HCT116 (cell line): ENCODE results near the gene DNLZ. TPM values are rescaled to one million over a fixed set of nuclear protein-coding genes. Genes with fewer than 3 reads are reported as not detected.

ENCODE experiments used
- ATAC-seq: fragments of 200-7000 bp; cut with Tn5 transposase; 2 replicates; pipeline ENCODE4 v1.9.1; 2020; ENCODE audit warnings: mild to moderate bottlenecking, moderate library complexity
- BruUV-seq: library from RNA; stranded (reverse); fragments of 400-500 nt; replicated peaks from 2 replicates; lab custom pipeline; 2021; lab: Mats Ljungman, UMichigan
- CTCF ChIA-PET: fragments of 300-600 bp; sonication (Branson Sonifier 250); formaldehyde crosslinking; loops from one replicate; lab custom pipeline; 2021; ENCODE audit warnings: antibody characterized with exemption; lab: Charles Lee
- POLR2A ChIA-PET: fragments of 300-600, 350-600 bp; sonication (Branson Sonifier 250); formaldehyde crosslinking; loops from one replicate; lab custom pipeline; 2021; ENCODE audit warnings: antibody characterized with exemption; lab: Charles Lee
- RAD21 ChIA-PET, 2 experiments: fragments of 300-600 bp; sonication (Branson Sonifier 250); formaldehyde crosslinking; loops; one replicate each; lab custom pipeline; 2023; ENCODE audit warnings: low total read pairs in 2 of 2; ENCODE audit not compliant: uncharacterized antibody in 2 of 2, unreplicated experiment in 2 of 2, low non-redundant PET in 1 of 2; lab: Charles Lee
- DNase-seq: peaks from one replicate; pipeline ENCODE4 v3.0.0-alpha.2; 2010; ENCODE audit warnings: low read depth, low spot score
- H2AFZ ChIP-seq: fragments of 200-600 bp; shearing (Covaris generic), sonication (generic); 2 replicates; pipeline ENCODE4 v1.6.1; 2017; ENCODE audit warnings: low read depth, mixed run types, mixed read lengths, antibody characterized with exemption, low read length; ENCODE audit not compliant: poor library complexity, severe bottlenecking
- H3K27ac ChIP-seq: 2 replicates; pipeline ENCODE4 v1.5.1; 2012; ENCODE audit warnings: low read depth, low read length
- H3K27me3 ChIP-seq: fragments of 200-600 bp; sonication (generic); 2 replicates; pipeline ENCODE4 v1.6.1; 2016; ENCODE audit warnings: mixed run types, low read length, mixed read lengths; ENCODE audit not compliant: insufficient read depth
- H3K36me3 ChIP-seq, 2 experiments: fragments of 200-500 bp in 1 of 2; fragments of 200-600 bp in 1 of 2; sonication (Bioruptor generic) in 1 of 2; sonication (generic) in 1 of 2; 2 replicates each; pipeline versions ENCODE4 v1.5.1 to v1.6.1; 2014 to 2016; ENCODE audit warnings: low read length in 2 of 2, inconsistent platforms in 1 of 2, mixed read lengths in 1 of 2, mixed run types in 1 of 2; ENCODE audit not compliant: insufficient read depth in 2 of 2, control insufficient read depth in 1 of 2
- H3K4me1 ChIP-seq, 2 experiments: fragments of 200-600 bp in 1 of 2; sonication (generic) in 1 of 2; 2 replicates each; pipeline versions ENCODE4 v1.5.1 to v1.6.1; 2012 to 2017; ENCODE audit warnings: low read length in 2 of 2, inconsistent platforms in 1 of 2, mild to moderate bottlenecking in 1 of 2, mixed read lengths in 1 of 2, mixed run types in 1 of 2, moderate library complexity in 1 of 2; ENCODE audit not compliant: insufficient read depth in 2 of 2, control insufficient read depth in 1 of 2
- H3K4me2 ChIP-seq: fragments of 200-600 bp; sonication (generic); 2 replicates; pipeline ENCODE4 v1.6.1; 2017; ENCODE audit warnings: mixed run types, low read length, mixed read lengths
- H3K4me3 ChIP-seq, 2 experiments: fragments of 200-600 bp in 1 of 2; sonication (generic) in 1 of 2; replicated peaks in 1 of 2; 2 replicates each; pipeline ENCODE4 v1.5.1; 2011 to 2016; ENCODE audit warnings: low read length in 2 of 2, control low read depth in 1 of 2, low read depth in 1 of 2, mild to moderate bottlenecking in 1 of 2, mixed read lengths in 1 of 2, mixed run types in 1 of 2
- H3K79me2 ChIP-seq: fragments of 200-600 bp; sonication (generic); 2 replicates; pipeline ENCODE4 v1.6.1; 2017; ENCODE audit warnings: mild to moderate bottlenecking, mixed run types, low read length, moderate library complexity, mixed read lengths; ENCODE audit not compliant: insufficient read depth
- H3K9ac ChIP-seq: fragments of 200-600 bp; sonication (generic); 2 replicates; pipeline ENCODE4 v1.6.1; 2016; ENCODE audit warnings: low read length, mixed read lengths
- H3K9me2 ChIP-seq: fragments of 200-600 bp; sonication (generic), shearing (Covaris generic); 2 replicates; pipeline ENCODE4 v1.6.1; 2017; ENCODE audit warnings: mixed run types, mild to moderate bottlenecking, moderate library complexity; ENCODE audit not compliant: insufficient read depth
- H3K9me3 ChIP-seq, 2 experiments: fragments of 200-500 bp in 1 of 2; fragments of 200-600 bp in 1 of 2; sonication (Bioruptor generic) in 1 of 2; sonication (generic) in 1 of 2; 2 replicates each; pipeline ENCODE4 v1.6.1; 2014 to 2017; ENCODE audit warnings: low read length in 2 of 2, mixed read lengths in 2 of 2, inconsistent platforms in 1 of 2, low read depth in 1 of 2, mild to moderate bottlenecking in 1 of 2, mixed run types in 1 of 2, moderate library complexity in 1 of 2; ENCODE audit not compliant: control insufficient read depth in 1 of 2, insufficient read depth in 1 of 2
- H4K20me1 ChIP-seq: fragments of 200-600 bp; sonication (generic), shearing (Covaris generic); 2 replicates; pipeline ENCODE4 v1.6.1; 2017; ENCODE audit warnings: mixed run types, mild to moderate bottlenecking, moderate library complexity; ENCODE audit not compliant: insufficient read depth
- CEBPB ChIP-seq: IDR thresholded peaks from 2 replicates; pipeline ENCODE4 v1.6.1; 2012; ENCODE audit warnings: low read depth
- EGR1 ChIP-seq: IDR thresholded peaks from 2 replicates; pipeline ENCODE4 v1.6.1; 2012; ENCODE audit warnings: low read depth
- ELF1 ChIP-seq: IDR thresholded peaks from 2 replicates; pipeline ENCODE4 v1.6.1; 2012; ENCODE audit warnings: low read depth, borderline replicate concordance
- EZH2 ChIP-seq: fragments of 200-600 bp; sonication (generic); IDR thresholded peaks from 2 replicates; pipeline ENCODE4 v1.6.1; 2017; ENCODE audit warnings: antibody characterized with exemption, mixed run types
- EZH2phosphoT487 ChIP-seq: fragments of 200-600 bp; IDR thresholded peaks from 2 replicates; pipeline ENCODE4 v1.6.1; 2018; ENCODE audit warnings: antibody characterized with exemption, borderline replicate concordance
- JUND ChIP-seq: IDR thresholded peaks from 2 replicates; pipeline ENCODE4 v1.6.1; 2012
- POLR2A ChIP-seq: IDR thresholded peaks from 2 replicates; pipeline ENCODE4 v1.7.0; 2011; ENCODE audit warnings: borderline replicate concordance; ENCODE audit not compliant: insufficient read depth, insufficient read length; ENCODE audit errors: extremely low read depth
- POLR2AphosphoS5 ChIP-seq: IDR thresholded peaks from 2 replicates; pipeline ENCODE4 v1.6.1; 2011; ENCODE audit warnings: mild to moderate bottlenecking, low read depth, low read length, moderate library complexity
- RAD21 ChIP-seq: IDR thresholded peaks from 2 replicates; pipeline ENCODE4 v1.6.1; 2012; ENCODE audit warnings: low read depth, mild to moderate bottlenecking
- SIN3A ChIP-seq: IDR thresholded peaks from 2 replicates; pipeline ENCODE4 v1.6.1; 2012; ENCODE audit warnings: low read depth
- SP1 ChIP-seq: IDR thresholded peaks from 2 replicates; pipeline ENCODE4 v1.6.1; 2012; ENCODE audit warnings: low read depth
- ZFX ChIP-seq: fragments of 450-650 bp; IDR thresholded peaks from 2 replicates; pipeline ENCODE4 v1.6.1; 2017
- ZNF274 ChIP-seq: fragments of 200-500 bp; sonication (Bioruptor generic); IDR thresholded peaks from 2 replicates; pipeline ENCODE4 v1.6.1; 2014; ENCODE audit warnings: mild to moderate bottlenecking, low read depth, low read length, inconsistent platforms
- intact Hi-C: fragments of 100-400 bp; cut with micrococcal nuclease; formaldehyde crosslinking; loops from 2 replicates; pipeline ENCODE4 v1.10.0; 2022
- total RNA-seq: library from RNA; stranded (reverse); gene quantifications from one replicate; pipeline ENCODE4 v1.2.1, GENCODE V29; 2021; ENCODE audit not compliant: unreplicated experiment
- TF ChIP-seq, protein P1 (sequence below), 3 experiments: fragments of 200-600 bp in 1 of 3; sonication (generic) in 1 of 3; IDR thresholded peaks in 2 of 3; conservative IDR thresholded peaks in 1 of 3; 2 replicates each; pipeline ENCODE4 v1.5.1; 2012 to 2017; ENCODE audit warnings: low read depth in 2 of 3, low read length in 2 of 3, antibody characterized with exemption in 1 of 3, borderline replicate concordance in 1 of 3, control low read depth in 1 of 3, mild to moderate bottlenecking in 1 of 3, mixed read lengths in 1 of 3, mixed run types in 1 of 3, moderate library complexity in 1 of 3; ENCODE audit not compliant: insufficient read depth in 1 of 3
- TF ChIP-seq, protein P2 (sequence below): IDR thresholded peaks from 2 replicates; pipeline ENCODE4 v1.6.1; 2012; ENCODE audit warnings: low read depth

Gene DNLZ
- total RNA-seq, 1 experiment from 2014 or later: 21.9 TPM

DNA sequence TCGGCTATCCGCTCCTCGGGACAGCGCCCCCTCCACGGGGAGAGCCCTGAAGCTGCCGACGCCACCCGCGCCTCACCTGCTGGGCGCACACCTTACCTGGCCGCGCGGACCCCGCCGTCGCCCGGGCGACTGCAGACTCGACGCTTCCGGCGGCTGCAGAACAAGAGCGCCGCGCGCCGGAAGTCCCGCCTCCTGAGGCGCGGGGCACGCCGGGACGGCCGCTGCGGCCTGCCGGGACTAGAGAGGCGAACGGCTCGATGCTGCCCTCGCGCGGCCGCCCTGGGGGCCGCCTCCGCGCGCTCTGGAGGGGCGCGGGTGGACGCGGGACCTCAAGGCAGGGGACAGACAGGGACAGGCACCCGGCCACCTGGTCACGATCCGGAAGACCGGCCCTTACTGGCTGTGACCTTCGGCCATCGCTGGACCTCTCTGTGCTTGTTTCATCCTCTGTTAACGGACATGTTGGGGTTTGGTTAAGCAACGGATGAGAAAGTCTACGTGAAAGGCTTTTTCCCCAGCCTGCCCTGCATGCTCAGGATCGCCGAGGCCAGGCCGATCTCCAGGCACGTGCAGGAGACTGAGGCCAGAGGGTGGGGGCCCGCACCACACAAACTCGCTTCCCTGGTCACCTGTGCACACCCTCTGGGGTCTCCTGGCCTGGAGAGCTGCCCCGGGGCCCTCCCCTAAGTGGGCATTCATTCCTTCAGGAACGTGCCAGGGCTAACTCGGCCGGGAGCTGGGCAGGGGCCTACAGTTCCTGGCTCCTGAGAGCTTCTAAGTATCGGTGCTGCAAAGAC lies 36.7 kb upstream of the DNLZ start, which contains the start of gene SNAPC4 (continued):
- TF ChIP-seq, protein P1, sequence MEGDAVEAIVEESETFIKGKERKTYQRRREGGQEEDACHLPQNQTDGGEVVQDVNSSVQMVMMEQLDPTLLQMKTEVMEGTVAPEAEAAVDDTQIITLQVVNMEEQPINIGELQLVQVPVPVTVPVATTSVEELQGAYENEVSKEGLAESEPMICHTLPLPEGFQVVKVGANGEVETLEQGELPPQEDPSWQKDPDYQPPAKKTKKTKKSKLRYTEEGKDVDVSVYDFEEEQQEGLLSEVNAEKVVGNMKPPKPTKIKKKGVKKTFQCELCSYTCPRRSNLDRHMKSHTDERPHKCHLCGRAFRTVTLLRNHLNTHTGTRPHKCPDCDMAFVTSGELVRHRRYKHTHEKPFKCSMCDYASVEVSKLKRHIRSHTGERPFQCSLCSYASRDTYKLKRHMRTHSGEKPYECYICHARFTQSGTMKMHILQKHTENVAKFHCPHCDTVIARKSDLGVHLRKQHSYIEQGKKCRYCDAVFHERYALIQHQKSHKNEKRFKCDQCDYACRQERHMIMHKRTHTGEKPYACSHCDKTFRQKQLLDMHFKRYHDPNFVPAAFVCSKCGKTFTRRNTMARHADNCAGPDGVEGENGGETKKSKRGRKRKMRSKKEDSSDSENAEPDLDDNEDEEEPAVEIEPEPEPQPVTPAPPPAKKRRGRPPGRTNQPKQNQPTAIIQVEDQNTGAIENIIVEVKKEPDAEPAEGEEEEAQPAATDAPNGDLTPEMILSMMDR (IDR thresholded peaks at IDR 0.05 in 2 of 3, conservative IDR thresholded peaks at IDR 0.05 in 1 of 3; ENCODE audit: borderline replicate concordance in 1 of 3, insufficient read depth in 1 of 3, low read depth in 2 of 3, low read length in 2 of 3): peak; percentile 68 to 84 (median 82); a peak in 5 of 6 replicates
- TF ChIP-seq ZNF274 (no peak), SIN3A (peak; percentile 82), POLR2A (peak; percentile 85), EGR1 (no peak), CEBPB (no peak), POLR2AphosphoS5 (peak; percentile 92), EZH2phosphoT487 (no peak), EZH2 (no peak)

DNA sequence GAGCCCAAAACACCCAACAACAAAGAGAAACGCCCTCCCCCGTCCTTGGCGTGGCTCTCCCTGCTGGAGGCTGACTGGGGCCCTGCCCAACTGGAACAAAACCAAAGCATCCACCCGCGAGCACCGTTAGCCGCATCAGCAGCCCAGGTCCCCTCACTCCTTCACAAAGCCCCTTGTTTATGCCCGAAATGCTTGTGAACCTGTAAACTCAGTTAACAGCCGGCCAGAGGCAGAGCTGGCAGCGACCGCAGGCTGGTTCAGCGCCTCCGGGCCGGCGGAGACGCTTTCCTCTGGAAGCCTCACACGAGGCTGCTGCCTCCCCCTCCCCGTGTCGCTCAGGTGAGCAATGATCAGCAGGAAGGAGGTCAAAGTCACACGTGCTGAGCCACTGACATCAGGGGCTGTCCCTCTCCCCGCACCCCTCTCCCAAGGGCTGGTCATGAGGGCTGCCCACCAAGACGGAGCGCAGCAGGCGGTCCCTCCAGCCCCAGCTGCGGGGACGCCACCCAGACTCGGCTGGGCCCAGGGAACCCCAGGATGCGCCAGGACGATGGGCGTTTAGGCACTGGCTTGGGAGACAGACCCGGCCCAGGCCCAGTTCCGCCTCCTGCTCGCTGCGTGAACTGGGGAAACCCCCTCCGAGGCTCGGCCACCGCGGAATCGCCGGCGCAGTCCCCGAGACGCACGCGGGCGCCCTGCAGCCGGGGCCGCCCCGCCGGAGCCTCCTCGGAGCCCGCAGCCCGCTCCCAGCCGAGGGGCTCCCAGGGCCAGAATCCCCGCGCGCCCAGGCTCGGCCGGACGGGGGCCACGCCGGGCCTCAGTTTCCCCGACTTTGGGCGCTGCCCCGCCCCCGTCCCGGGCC lies 35.9 kb upstream of the DNLZ start:
- TF ChIP-seq RAD21 (no peak), CEBPB (no peak), ZFX (peak; percentile 66; the same call in 1 of the 2 replicates), EGR1 (no peak), JUND (no peak), SP1 (no peak), ELF1 (no peak)
- TF ChIP-seq, protein P2, sequence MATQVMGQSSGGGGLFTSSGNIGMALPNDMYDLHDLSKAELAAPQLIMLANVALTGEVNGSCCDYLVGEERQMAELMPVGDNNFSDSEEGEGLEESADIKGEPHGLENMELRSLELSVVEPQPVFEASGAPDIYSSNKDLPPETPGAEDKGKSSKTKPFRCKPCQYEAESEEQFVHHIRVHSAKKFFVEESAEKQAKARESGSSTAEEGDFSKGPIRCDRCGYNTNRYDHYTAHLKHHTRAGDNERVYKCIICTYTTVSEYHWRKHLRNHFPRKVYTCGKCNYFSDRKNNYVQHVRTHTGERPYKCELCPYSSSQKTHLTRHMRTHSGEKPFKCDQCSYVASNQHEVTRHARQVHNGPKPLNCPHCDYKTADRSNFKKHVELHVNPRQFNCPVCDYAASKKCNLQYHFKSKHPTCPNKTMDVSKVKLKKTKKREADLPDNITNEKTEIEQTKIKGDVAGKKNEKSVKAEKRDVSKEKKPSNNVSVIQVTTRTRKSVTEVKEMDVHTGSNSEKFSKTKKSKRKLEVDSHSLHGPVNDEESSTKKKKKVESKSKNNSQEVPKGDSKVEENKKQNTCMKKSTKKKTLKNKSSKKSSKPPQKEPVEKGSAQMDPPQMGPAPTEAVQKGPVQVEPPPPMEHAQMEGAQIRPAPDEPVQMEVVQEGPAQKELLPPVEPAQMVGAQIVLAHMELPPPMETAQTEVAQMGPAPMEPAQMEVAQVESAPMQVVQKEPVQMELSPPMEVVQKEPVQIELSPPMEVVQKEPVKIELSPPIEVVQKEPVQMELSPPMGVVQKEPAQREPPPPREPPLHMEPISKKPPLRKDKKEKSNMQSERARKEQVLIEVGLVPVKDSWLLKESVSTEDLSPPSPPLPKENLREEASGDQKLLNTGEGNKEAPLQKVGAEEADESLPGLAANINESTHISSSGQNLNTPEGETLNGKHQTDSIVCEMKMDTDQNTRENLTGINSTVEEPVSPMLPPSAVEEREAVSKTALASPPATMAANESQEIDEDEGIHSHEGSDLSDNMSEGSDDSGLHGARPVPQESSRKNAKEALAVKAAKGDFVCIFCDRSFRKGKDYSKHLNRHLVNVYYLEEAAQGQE: no peak
- TF ChIP-seq, all 23 proteins: peak for 1
- H3K27me3 ChIP-seq: no peaks in the 10 kb centered on the region
- ATAC-seq (peak; percentile 26), DNase-seq (no peak)
- intact Hi-C loops: loop anchor here (1.0 to 2.0 kb wide), 3 partner anchors 53 to 87 kb away; no protein-coding TSS in a partner anchor
- no peaks in the 10 kb centered on the region for H4K20me1 ChIP-seq
- no peak overlapping the region for H2AFZ ChIP-seq
- H3K4me1 ChIP-seq: peaks cover 7 to 16% of the 10 kb centered on the region in 2 experiments
- no peaks in the 10 kb centered on the region for H3K9me2 ChIP-seq
- ChIA-PET POLR2A (no interaction called here), RAD21 (no interaction called here), CTCF (no interaction called here)
- peak overlapping the region; percentile 84 for H3K9ac ChIP-seq
- H3K4me2 ChIP-seq: peak overlapping the region; percentile 89
- no TSS peak for BruUV-seq
- H3K9me3 ChIP-seq: no peaks in the 10 kb centered on the region
- peaks cover 40 to 48% of the 10 kb centered on the region in 2 experiments; a peak in 3 of 4 replicates for H3K36me3 ChIP-seq
- peak overlapping the region; percentile 82 to 93 for H3K4me3 ChIP-seq
- peaks cover 49% of the 10 kb centered on the region for H3K79me2 ChIP-seq
- peak overlapping the region; percentile 92 for H3K27ac ChIP-seq
